ENCODE data around the gene MRS2. TPM values are rescaled to one million over a fixed set of nuclear protein-coding genes. Genes with fewer than 3 reads are reported as not detected.

The MRS2 gene
- polyA plus RNA-seq, 1 donor from 2014 or later = 47.9 TPM

- no peak overlapping the region for H3K4me3 ChIP-seq (ENCODE audit: low read length)
- H3K9me2 ChIP-seq (ENCODE audit: insufficient read depth, low read length) = no peaks in the 10 kb centered on the region
- H2AFZ ChIP-seq (ENCODE audit: low read depth, low read length) = no peak overlapping the region
- no peaks in the 10 kb centered on the region for H3K9me3 ChIP-seq (ENCODE audit: low read length)
- H3K79me2 ChIP-seq (replicated peaks; ENCODE audit: insufficient read depth, low read length) = no peaks in the 10 kb centered on the region
- TF ChIP-seq REST (IDR thresholded peaks at IDR 0.05; ENCODE audit: borderline replicate concordance) (no peak), TAF1 (IDR thresholded peaks at IDR 0.05; ENCODE audit: low read depth) (no peak), CTCF (IDR thresholded peaks at IDR 0.05; ENCODE audit: poor library complexity, severe bottlenecking) (no peak), EZH2 (IDR thresholded peaks at IDR 0.05; ENCODE audit: borderline replicate concordance, insufficient read depth, low read length, poor library complexity, severe bottlenecking) (no peak), POLR2AphosphoS5 (IDR thresholded peaks at IDR 0.05) (no peak), RAD21 (conservative IDR thresholded peaks at IDR 0.05) (no peak), SMC3 (conservative IDR thresholded peaks at IDR 0.05; ENCODE audit: poor library complexity) (no peak), MXI1 (conservative IDR thresholded peaks at IDR 0.05; ENCODE audit: poor library complexity, severe bottlenecking) (no peak), EP300 (conservative IDR thresholded peaks at IDR 0.05; ENCODE audit: poor library complexity, severe bottlenecking) (no peak)
- H3K9ac ChIP-seq (ENCODE audit: low read length) = no peak overlapping the region
- no peaks in the 10 kb centered on the region for H4K20me1 ChIP-seq (ENCODE audit: insufficient read depth)
- no peaks in the 10 kb centered on the region for H3K27me3 ChIP-seq (ENCODE audit: insufficient read depth, low read depth, low read length)
- H3F3A ChIP-seq (ENCODE audit: insufficient read depth, low read length, poor library complexity, severe bottlenecking) = no peaks in the 10 kb centered on the region
- no peak overlapping the region for H3K4me2 ChIP-seq (ENCODE audit: low read length)
- no peak overlapping the region for H3K27ac ChIP-seq (ENCODE audit: low read length)
- no peaks in the 10 kb centered on the region for H3K36me3 ChIP-seq (ENCODE audit: insufficient read depth, low read length)
These were observed 47.3 kb upstream of the MRS2 start for GRCh38 chr6:24355393-24355792.

- H4K20me1 ChIP-seq (ENCODE audit: insufficient read depth) = no peaks in the 10 kb centered on the region
- no peak overlapping the region for H3K4me3 ChIP-seq (ENCODE audit: low read length)
- H3K9ac ChIP-seq (ENCODE audit: low read length) = no peak overlapping the region
- H3K9me3 ChIP-seq (ENCODE audit: low read length) = no peaks in the 10 kb centered on the region
- H3K27me3 ChIP-seq (ENCODE audit: insufficient read depth, low read depth, low read length) = no peaks in the 10 kb centered on the region
- no peak overlapping the region for H3K4me2 ChIP-seq (ENCODE audit: low read length)
- H2AFZ ChIP-seq (ENCODE audit: low read depth, low read length) = no peak overlapping the region
- H3K27ac ChIP-seq (ENCODE audit: low read length) = no peak overlapping the region
- no peaks in the 10 kb centered on the region for H3K79me2 ChIP-seq (replicated peaks; ENCODE audit: insufficient read depth, low read length)
- H3K9me2 ChIP-seq (ENCODE audit: insufficient read depth, low read length) = no peaks in the 10 kb centered on the region
- TF ChIP-seq REST (IDR thresholded peaks at IDR 0.05; ENCODE audit: borderline replicate concordance) = no peak
- no peak for TF ChIP-seq SMC3 (conservative IDR thresholded peaks at IDR 0.05; ENCODE audit: poor library complexity)
- no peak for TF ChIP-seq RAD21 (conservative IDR thresholded peaks at IDR 0.05)
- TF ChIP-seq CTCF (IDR thresholded peaks at IDR 0.05; ENCODE audit: poor library complexity, severe bottlenecking) = no peak
- no peak for TF ChIP-seq TAF1 (IDR thresholded peaks at IDR 0.05; ENCODE audit: low read depth)
- TF ChIP-seq EZH2 (IDR thresholded peaks at IDR 0.05; ENCODE audit: borderline replicate concordance, insufficient read depth, low read length, poor library complexity, severe bottlenecking) = no peak
- TF ChIP-seq POLR2AphosphoS5 (IDR thresholded peaks at IDR 0.05) = no peak
- H3F3A ChIP-seq (ENCODE audit: insufficient read depth, low read length, poor library complexity, severe bottlenecking) = no peaks in the 10 kb centered on the region
- H3K36me3 ChIP-seq (ENCODE audit: insufficient read depth, low read length) = no peaks in the 10 kb centered on the region
These were observed 46.3 kb upstream of the MRS2 start for GRCh38 chr6:24356310-24356973.
